GM12878 (cell line): ENCODE results near the gene ANKDD1B.

ENCODE experiments used
- CHD1 ChIP-seq: IDR thresholded peaks from 2 replicates; pipeline ENCODE4 v1.6.1; 2012; ENCODE audit warnings: low read depth, low read length, improper control_type of control experiment
- CTCF ChIP-seq, 3 experiments: IDR thresholded peaks in 2 of 3; conservative IDR thresholded peaks in 1 of 3; 2 replicates each; pipeline ENCODE4 v1.5.1; 2011; ENCODE audit warnings: low read depth in 3 of 3, low read length in 3 of 3, mild to moderate bottlenecking in 3 of 3, control low read depth in 2 of 3, moderate library complexity in 2 of 3, inconsistent platforms in 1 of 3, mixed read lengths in 1 of 3; ENCODE audit not compliant: control insufficient read depth in 2 of 3, insufficient read depth in 1 of 3; ENCODE audit errors: extremely low read depth in 1 of 3
- E4F1 ChIP-seq: fragments of 450-650 bp; IDR thresholded peaks from 2 replicates; pipeline ENCODE4 v1.6.1; 2018; ENCODE audit warnings: borderline replicate concordance, mild to moderate bottlenecking; ENCODE audit not compliant: partially characterized antibody
- HCFC1 ChIP-seq: fragments of 150-350 bp; IDR thresholded peaks from 2 replicates; pipeline ENCODE4 v1.6.1; 2014; ENCODE audit warnings: low read length
- NR2F1 ChIP-seq: fragments of 450-650 bp; conservative IDR thresholded peaks from 2 replicates; pipeline ENCODE4 v1.6.1; 2017; ENCODE audit warnings: mild to moderate bottlenecking
- POLR2A ChIP-seq: IDR thresholded peaks from 2 replicates; pipeline ENCODE4 v1.6.1; 2011; ENCODE audit warnings: low read depth, mild to moderate bottlenecking, low read length
- SPI1 ChIP-seq: IDR thresholded peaks from 2 replicates; pipeline ENCODE4 v1.6.1; 2011; ENCODE audit warnings: low read depth, mild to moderate bottlenecking, low read length, moderate library complexity, borderline replicate concordance; ENCODE audit not compliant: insufficient read depth
- TF ChIP-seq, protein P1 (sequence below): IDR thresholded peaks from 2 replicates; pipeline ENCODE4 v1.6.1; 2012; ENCODE audit warnings: low read length, inconsistent platforms
- TF ChIP-seq, protein P2 (sequence below): fragments of 450-650 bp; conservative IDR thresholded peaks from 2 replicates; pipeline ENCODE4 v1.6.1; 2017; ENCODE audit warnings: mild to moderate bottlenecking, moderate library complexity

DNA sequence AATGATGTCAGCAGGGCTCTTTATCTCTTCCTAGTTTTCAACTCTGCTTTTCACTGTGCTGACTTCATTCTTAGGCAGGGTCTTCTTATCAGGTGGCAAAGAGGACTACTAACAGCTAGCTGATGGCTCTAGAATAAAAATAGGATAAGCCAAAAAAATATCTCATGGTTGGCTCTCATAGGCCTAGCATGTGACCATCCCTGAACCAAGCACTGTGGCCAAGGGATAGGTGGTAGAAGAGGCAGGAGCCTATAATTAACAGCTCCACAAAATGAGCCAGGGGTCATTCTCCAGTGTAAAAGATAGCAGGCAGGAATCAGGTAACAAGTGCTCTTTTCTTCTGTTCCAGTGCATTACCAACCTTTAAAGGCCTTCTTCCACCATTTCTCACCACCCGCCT lies 21.1 kb downstream of the ANKDD1B start:
- TF ChIP-seq SPI1 (no peak), CHD1 (no peak), CTCF (IDR thresholded peaks at IDR 0.05 in 2 of 3, conservative IDR thresholded peaks at IDR 0.05 in 1 of 3; ENCODE audit: control insufficient read depth in 2 of 3, extremely low read depth in 1 of 3, insufficient read depth in 1 of 3, low read depth in 3 of 3, low read length in 3 of 3) (no peak), POLR2A (no peak), E4F1 (no peak), HCFC1 (no peak), NR2F1 (no peak)
- TF ChIP-seq, protein P1, sequence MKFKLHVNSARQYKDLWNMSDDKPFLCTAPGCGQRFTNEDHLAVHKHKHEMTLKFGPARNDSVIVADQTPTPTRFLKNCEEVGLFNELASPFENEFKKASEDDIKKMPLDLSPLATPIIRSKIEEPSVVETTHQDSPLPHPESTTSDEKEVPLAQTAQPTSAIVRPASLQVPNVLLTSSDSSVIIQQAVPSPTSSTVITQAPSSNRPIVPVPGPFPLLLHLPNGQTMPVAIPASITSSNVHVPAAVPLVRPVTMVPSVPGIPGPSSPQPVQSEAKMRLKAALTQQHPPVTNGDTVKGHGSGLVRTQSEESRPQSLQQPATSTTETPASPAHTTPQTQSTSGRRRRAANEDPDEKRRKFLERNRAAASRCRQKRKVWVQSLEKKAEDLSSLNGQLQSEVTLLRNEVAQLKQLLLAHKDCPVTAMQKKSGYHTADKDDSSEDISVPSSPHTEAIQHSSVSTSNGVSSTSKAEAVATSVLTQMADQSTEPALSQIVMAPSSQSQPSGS, result no peak
- TF ChIP-seq, protein P2, sequence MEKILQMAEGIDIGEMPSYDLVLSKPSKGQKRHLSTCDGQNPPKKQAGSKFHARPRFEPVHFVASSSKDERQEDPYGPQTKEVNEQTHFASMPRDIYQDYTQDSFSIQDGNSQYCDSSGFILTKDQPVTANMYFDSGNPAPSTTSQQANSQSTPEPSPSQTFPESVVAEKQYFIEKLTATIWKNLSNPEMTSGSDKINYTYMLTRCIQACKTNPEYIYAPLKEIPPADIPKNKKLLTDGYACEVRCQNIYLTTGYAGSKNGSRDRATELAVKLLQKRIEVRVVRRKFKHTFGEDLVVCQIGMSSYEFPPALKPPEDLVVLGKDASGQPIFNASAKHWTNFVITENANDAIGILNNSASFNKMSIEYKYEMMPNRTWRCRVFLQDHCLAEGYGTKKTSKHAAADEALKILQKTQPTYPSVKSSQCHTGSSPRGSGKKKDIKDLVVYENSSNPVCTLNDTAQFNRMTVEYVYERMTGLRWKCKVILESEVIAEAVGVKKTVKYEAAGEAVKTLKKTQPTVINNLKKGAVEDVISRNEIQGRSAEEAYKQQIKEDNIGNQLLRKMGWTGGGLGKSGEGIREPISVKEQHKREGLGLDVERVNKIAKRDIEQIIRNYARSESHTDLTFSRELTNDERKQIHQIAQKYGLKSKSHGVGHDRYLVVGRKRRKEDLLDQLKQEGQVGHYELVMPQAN, result no peak
